ENCODE data around the gene CNR1. TPM values are rescaled to one million over a fixed set of nuclear protein-coding genes. Genes with fewer than 3 reads are reported as not detected.
A peak's percentile ranks its signal among the peaks of the same experiment; 100 is the strongest.

CNR1 gene
- total and polyA plus RNA-seq, 7 donors: under 0.01 to 27.7 (median 19.1) TPM

DNA sequence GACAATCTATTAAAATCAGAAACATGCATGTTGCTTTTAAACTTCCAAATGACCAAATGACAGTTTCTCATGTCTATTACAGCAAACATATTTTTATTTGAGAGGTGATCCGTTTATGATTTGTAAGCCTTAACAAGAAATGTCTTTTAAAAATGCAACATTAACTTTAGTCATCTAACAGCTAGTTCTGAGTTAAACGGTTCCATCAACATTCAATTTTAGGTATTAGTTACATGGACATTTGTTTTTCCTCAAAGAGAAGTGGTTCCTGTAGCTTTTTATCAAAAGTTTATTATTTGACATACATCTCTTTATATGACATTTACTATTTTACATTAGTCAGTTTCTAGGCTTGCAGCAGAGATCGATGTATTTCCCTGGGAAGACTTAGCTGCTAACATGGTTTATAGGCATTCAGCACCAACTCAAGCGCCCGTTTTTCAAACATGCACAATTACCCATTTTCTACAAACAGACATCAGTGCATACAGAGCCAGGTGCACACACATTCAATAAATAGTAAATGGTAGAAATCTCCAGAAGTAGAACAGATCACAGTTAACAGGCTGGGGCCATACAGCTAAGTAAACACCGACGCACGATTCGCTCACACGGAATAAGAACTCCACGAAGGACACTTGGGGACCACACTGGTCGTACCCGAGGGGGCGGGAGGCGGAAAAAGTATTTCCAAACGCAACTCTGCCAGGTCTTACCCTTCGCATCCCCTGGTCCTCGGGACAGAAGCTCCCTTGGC, 882 bp downstream of the CNR1 start:
- peak overlapping the region; percentile 40 to 84 (median 81) for H3K27ac ChIP-seq
- no peak for TF ChIP-seq EP300 (IDR thresholded peaks at IDR 0.05)
- H3K27me3 ChIP-seq: peaks cover 0 to 35% (median 3%) of the 10 kb centered on the region in 3 donors
- DNase-seq: no peak
- H3K4me3 ChIP-seq: peak overlapping the region; percentile 51 to 72 (median 68)
- H3K9me3 ChIP-seq: no peaks in the 10 kb centered on the region
- 1 to 5% methylated on average over 18 of the region's 18 CpGs for WGBS, 2 donors
- intact Hi-C loops (cut with DNase I): loop anchor here (1.0 to 5.0 kb wide), 2 partner anchors 33 to 236 kb away; no protein-coding TSS in a partner anchor
- H3K36me3 ChIP-seq: no peaks in the 10 kb centered on the region
- H3K4me1 ChIP-seq: peaks cover 0 to 32% (median 18%) of the 10 kb centered on the region in 4 donors

DNA sequence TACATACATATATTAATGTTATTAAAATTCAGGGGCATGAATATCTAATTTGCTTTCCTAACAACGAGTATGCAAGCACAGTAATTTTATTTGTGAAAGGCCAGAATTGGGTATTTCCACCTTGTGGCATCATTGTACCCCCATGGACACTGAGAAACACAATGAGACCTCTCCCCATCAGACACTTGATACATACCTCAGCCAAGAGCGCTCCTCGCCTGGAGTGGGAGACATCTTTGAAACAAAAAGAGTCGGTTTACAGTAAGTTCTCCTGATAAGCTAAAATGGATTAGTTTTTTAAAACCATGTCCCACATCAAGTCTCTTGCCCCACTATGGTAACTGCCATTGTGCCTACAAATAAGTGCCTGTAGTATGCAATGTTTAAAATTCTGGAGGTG, 2.1 kb downstream of the CNR1 start:
- Histone ChIP-seq H3K9me3 (no peaks in the 10 kb centered on the region), H3K4me3 (peak overlapping the region; percentile 51 to 72 (median 68)), H3K27ac (peak overlapping the region in 3 of 4 donors; percentile 80 to 84 (median 82)), H3K27me3 (peaks cover 0 to 35% (median 3%) of the 10 kb centered on the region in 3 donors), H3K36me3 (no peaks in the 10 kb centered on the region), H3K4me1 (peaks cover 0 to 39% (median 18%) of the 10 kb centered on the region in 4 donors)
- DNase-seq: no peak
- 85 to 89% methylated on average over 4 of the region's 4 CpGs for WGBS, 2 donors
- intact Hi-C loops (cut with DNase I): no loop called here
- TF ChIP-seq EP300 (IDR thresholded peaks at IDR 0.05) (no peak), POLR2A (IDR thresholded peaks at IDR 0.05) (no peak), POLR2AphosphoS5 (IDR thresholded peaks at IDR 0.05) (no peak)
- TF ChIP-seq, protein P1, sequence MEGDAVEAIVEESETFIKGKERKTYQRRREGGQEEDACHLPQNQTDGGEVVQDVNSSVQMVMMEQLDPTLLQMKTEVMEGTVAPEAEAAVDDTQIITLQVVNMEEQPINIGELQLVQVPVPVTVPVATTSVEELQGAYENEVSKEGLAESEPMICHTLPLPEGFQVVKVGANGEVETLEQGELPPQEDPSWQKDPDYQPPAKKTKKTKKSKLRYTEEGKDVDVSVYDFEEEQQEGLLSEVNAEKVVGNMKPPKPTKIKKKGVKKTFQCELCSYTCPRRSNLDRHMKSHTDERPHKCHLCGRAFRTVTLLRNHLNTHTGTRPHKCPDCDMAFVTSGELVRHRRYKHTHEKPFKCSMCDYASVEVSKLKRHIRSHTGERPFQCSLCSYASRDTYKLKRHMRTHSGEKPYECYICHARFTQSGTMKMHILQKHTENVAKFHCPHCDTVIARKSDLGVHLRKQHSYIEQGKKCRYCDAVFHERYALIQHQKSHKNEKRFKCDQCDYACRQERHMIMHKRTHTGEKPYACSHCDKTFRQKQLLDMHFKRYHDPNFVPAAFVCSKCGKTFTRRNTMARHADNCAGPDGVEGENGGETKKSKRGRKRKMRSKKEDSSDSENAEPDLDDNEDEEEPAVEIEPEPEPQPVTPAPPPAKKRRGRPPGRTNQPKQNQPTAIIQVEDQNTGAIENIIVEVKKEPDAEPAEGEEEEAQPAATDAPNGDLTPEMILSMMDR (IDR thresholded peaks at IDR 0.05): no peak

DNA sequence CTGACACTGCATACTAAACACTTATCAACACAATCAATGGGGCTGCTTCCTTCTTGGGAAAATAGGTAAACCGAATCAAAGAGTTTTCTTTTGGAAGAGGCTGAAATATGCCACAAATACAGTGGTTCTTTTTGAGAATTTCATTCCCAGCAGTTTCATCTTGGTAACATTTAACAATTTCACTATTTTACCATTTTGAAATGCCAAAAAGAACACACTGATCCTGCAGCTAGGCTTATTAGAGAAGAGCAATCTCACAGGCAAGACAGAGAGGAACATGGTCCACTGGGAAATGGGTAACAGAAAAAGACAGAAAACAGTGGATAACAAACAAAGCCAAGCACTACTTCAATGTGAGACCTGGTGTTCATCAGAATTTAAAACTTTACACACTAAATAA, 2.5 kb downstream of the CNR1 start:
- no peak for TF ChIP-seq POLR2A (IDR thresholded peaks at IDR 0.05)
- TF ChIP-seq, protein P1 (IDR thresholded peaks at IDR 0.05): no peak
- TF ChIP-seq EP300 (IDR thresholded peaks at IDR 0.05): no peak
- TF ChIP-seq POLR2AphosphoS5 (IDR thresholded peaks at IDR 0.05): no peak
- 80 to 89% methylated on average over 1 of the region's 1 CpG for WGBS, 2 donors
- intact Hi-C loops (cut with DNase I): no loop called here
- peaks cover 0 to 35% (median 3%) of the 10 kb centered on the region in 3 donors for H3K27me3 ChIP-seq
- peaks cover 0 to 40% (median 18%) of the 10 kb centered on the region in 4 donors for H3K4me1 ChIP-seq
- H3K36me3 ChIP-seq: no peaks in the 10 kb centered on the region
- peak overlapping the region in 3 of 4 donors; percentile 80 to 84 (median 82) for H3K27ac ChIP-seq
- H3K4me3 ChIP-seq: peak overlapping the region; percentile 51 to 72 (median 68)
- no peak for DNase-seq
- no peaks in the 10 kb centered on the region for H3K9me3 ChIP-seq

DNA sequence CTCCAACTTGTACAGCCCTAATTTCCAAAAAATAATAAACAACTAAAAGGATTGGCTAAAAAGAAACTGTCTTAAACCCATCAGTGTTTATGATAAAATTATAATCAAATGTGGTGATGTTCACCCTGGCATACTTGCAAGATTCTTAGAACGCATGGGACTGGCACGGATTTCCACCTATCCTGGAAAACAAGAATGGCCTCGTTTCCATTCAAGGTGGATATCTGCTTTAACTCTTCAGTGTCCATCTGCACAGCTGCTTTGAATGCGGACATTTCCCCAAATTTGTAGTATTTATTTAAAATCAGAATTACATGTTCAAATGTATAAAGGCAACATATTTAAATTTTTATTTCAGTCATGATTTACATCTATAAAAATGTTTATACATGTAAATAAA, 4.2 kb downstream of the CNR1 start:
- WGBS, 2 donors: 72 to 79% methylated on average over 4 of the region's 4 CpGs
- Histone ChIP-seq H3K4me1 (peaks cover 0 to 40% (median 12%) of the 10 kb centered on the region in 4 donors), H3K9me3 (no peaks in the 10 kb centered on the region), H3K4me3 (no peak overlapping the region), H3K27ac (no peak overlapping the region), H3K27me3 (peaks cover 0 to 31% (median 1%) of the 10 kb centered on the region in 3 donors), H3K36me3 (no peaks in the 10 kb centered on the region)
- TF ChIP-seq POLR2A (IDR thresholded peaks at IDR 0.05) (no peak), EP300 (IDR thresholded peaks at IDR 0.05) (no peak), POLR2AphosphoS5 (IDR thresholded peaks at IDR 0.05) (no peak)
- TF ChIP-seq, protein P1 (IDR thresholded peaks at IDR 0.05): no peak
- no peak for DNase-seq
- intact Hi-C loops (cut with DNase I): no loop called here

DNA sequence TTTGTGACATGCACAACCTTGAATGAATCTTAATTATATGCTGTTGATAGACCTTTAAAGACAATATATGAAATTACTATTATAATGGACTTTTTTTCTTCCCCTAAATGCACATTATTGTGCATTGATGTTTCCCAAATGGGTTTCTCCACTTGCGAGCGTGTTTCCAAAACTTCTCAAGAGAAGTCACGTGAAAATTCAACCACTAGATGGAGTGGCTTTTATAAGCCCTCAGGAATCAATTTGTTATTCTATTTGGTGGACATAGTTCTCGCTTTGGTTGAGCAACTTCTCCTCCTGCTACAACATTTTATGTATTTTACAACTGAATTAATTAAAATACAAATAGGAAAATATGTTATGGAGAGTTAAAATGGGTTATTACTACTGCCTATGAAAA, 9.0 kb downstream of the CNR1 start:
- 84 to 95% methylated on average over 4 of the region's 4 CpGs for WGBS, 2 donors
- Histone ChIP-seq H3K4me3 (no peak overlapping the region), H3K27ac (no peak overlapping the region), H3K27me3 (no peaks in the 10 kb centered on the region), H3K9me3 (no peaks in the 10 kb centered on the region), H3K4me1 (peaks cover 0 to 22% (median 2%) of the 10 kb centered on the region in 4 donors), H3K36me3 (no peaks in the 10 kb centered on the region)
- no peak for DNase-seq
- TF ChIP-seq POLR2A (IDR thresholded peaks at IDR 0.05): no peak
- no peak for TF ChIP-seq EP300 (IDR thresholded peaks at IDR 0.05)
- no peak for TF ChIP-seq POLR2AphosphoS5 (IDR thresholded peaks at IDR 0.05)
- TF ChIP-seq, protein P1 (IDR thresholded peaks at IDR 0.05): no peak
- intact Hi-C loops (cut with DNase I): no loop called here

Measured in sigmoid colon (tissue), 7 donors.